Neural progenitor cell (in vitro differentiated cells): ENCODE results near the gene ADGRF4. TPM values are rescaled to one million over a fixed set of nuclear protein-coding genes. Genes with fewer than 3 reads are reported as not detected.

ENCODE experiments used
- DNase-seq: peaks from one replicate; pipeline ENCODE4 v3.0.0-alpha.2; 2016; ENCODE audit warnings: low spot score
- H2AFZ ChIP-seq: fragments of 200-600 bp; sonication (generic); replicated peaks from 2 replicates; pipeline ENCODE4 v1.6.1; 2016; ENCODE audit warnings: antibody characterized with exemption
- H3F3A ChIP-seq: fragments of 200-600 bp; sonication (generic); 2 replicates; pipeline ENCODE4 v1.6.1; 2016; ENCODE audit warnings: antibody characterized with exemption, low read depth
- H3K27ac ChIP-seq: fragments of 200-600 bp; sonication (generic); 2 replicates; pipeline ENCODE4 v1.5.1; 2016; ENCODE audit warnings: mild to moderate bottlenecking
- H3K27me3 ChIP-seq: fragments of 200-600 bp; sonication (generic); 2 replicates; pipeline ENCODE4 v1.6.1; 2016; ENCODE audit warnings: mild to moderate bottlenecking, moderate library complexity
- H3K36me3 ChIP-seq: fragments of 200-600 bp; sonication (generic); 2 replicates; pipeline ENCODE4 v1.5.1; 2016
- H3K4me1 ChIP-seq: fragments of 200-600 bp; sonication (generic); 2 replicates; pipeline ENCODE4 v1.6.1; 2016; ENCODE audit warnings: mixed run types
- H3K4me2 ChIP-seq: fragments of 200-600 bp; sonication (generic); 2 replicates; pipeline ENCODE4 v1.6.1; 2016
- H3K4me3 ChIP-seq: fragments of 200-600 bp; sonication (generic); 2 replicates; pipeline ENCODE4 v1.5.1; 2016
- H3K79me2 ChIP-seq: fragments of 200-600 bp; sonication (generic); 2 replicates; pipeline ENCODE4 v1.6.1; 2016; ENCODE audit warnings: low read depth
- H3K9ac ChIP-seq: fragments of 200-600 bp; sonication (generic); 2 replicates; pipeline ENCODE4 v1.6.1; 2016
- H3K9me3 ChIP-seq: fragments of 200-600 bp; sonication (generic); 2 replicates; pipeline ENCODE4 v1.5.1; 2016; ENCODE audit warnings: low read depth
- H4K20me1 ChIP-seq: fragments of 200-600 bp; sonication (generic); 2 replicates; pipeline ENCODE4 v1.6.1; 2016; ENCODE audit warnings: low read depth
- H3K27ac Mint-ChIP-seq: 3 replicates; pipeline ENCODE4 v1.8.0; 2021; ENCODE audit warnings: mixed read lengths
- H3K27me3 Mint-ChIP-seq: 2 replicates; pipeline ENCODE4 v1.8.0; 2022; ENCODE audit warnings: low read depth, mild to moderate bottlenecking, inconsistent platforms, moderate library complexity, mixed read lengths; ENCODE audit not compliant: insufficient read depth
- H3K36me3 Mint-ChIP-seq: 3 replicates; pipeline ENCODE4 v1.8.0; 2021; ENCODE audit warnings: mixed read lengths
- H3K4me1 Mint-ChIP-seq: 3 replicates; pipeline ENCODE4 v1.8.0; 2021; ENCODE audit warnings: mixed read lengths
- H3K4me3 Mint-ChIP-seq: 3 replicates; pipeline ENCODE4 v1.8.0; 2021; ENCODE audit warnings: mild to moderate bottlenecking, moderate library complexity, mixed read lengths
- H3K9me3 Mint-ChIP-seq: 3 replicates; pipeline ENCODE4 v1.8.0; 2020; ENCODE audit warnings: mixed read lengths
- CTCF ChIP-seq: fragments of 200-600 bp; sonication (generic); IDR thresholded peaks from 2 replicates; pipeline ENCODE4 v1.5.1; 2017; ENCODE audit warnings: antibody characterized with exemption, mild to moderate bottlenecking
- EZH2 ChIP-seq: fragments of 200-600 bp; sonication (generic); IDR thresholded peaks from 2 replicates; pipeline ENCODE4 v1.6.1; 2017; ENCODE audit warnings: antibody characterized with exemption, mild to moderate bottlenecking, moderate library complexity
- EZH2phosphoT487 ChIP-seq: fragments of 200-600 bp; sonication (generic); IDR thresholded peaks from 2 replicates; pipeline ENCODE4 v1.6.1; 2017; ENCODE audit warnings: antibody characterized with exemption
- total RNA-seq: library from RNA; depleted of rRNA; stranded (reverse); fragments of >200 nt; gene quantifications from 2 replicates; pipeline ENCODE4 v1.2.3, GENCODE V29; 2015; ENCODE audit warnings: low replicate concordance

Gene ADGRF4
- total RNA-seq, 1 donor from 2014 or later = not detected

GRCh38 chr6:47762502-47762901, 64.1 kb downstream of the ADGRF4 start:
- DNase-seq = no peak

GRCh38 chr6:47766445-47766844, 68.1 kb downstream of the ADGRF4 start:
- no peaks in the 10 kb centered on the region for H3K36me3 Mint-ChIP-seq

More at GRCh38 chr6:47762502-47762901, 64.1 kb downstream of the ADGRF4 start:
- H3K4me1 Mint-ChIP-seq = peaks cover 2% of the 10 kb centered on the region
- no peak overlapping the region for H2AFZ ChIP-seq
- no peaks in the 10 kb centered on the region for H3K4me1 ChIP-seq
- H3K36me3 Mint-ChIP-seq = no peaks in the 10 kb centered on the region
- no peak overlapping the region for H3K4me3 ChIP-seq
- no peak for TF ChIP-seq EZH2
- TF ChIP-seq EZH2phosphoT487 = no peak
- TF ChIP-seq CTCF = no peak
- H3K27ac Mint-ChIP-seq = no peak overlapping the region
- H3K9ac ChIP-seq = no peak overlapping the region
- no peaks in the 10 kb centered on the region for H3F3A ChIP-seq
- no peaks in the 10 kb centered on the region for H3K9me3 Mint-ChIP-seq
- H4K20me1 ChIP-seq = no peaks in the 10 kb centered on the region
- H3K27me3 ChIP-seq = no peaks in the 10 kb centered on the region
- H3K36me3 ChIP-seq = no peaks in the 10 kb centered on the region
- H3K4me2 ChIP-seq = no peak overlapping the region
- H3K27ac ChIP-seq = no peak overlapping the region
- no peaks in the 10 kb centered on the region for H3K27me3 Mint-ChIP-seq
- H3K79me2 ChIP-seq = no peaks in the 10 kb centered on the region
- no peaks in the 10 kb centered on the region for H3K9me3 ChIP-seq
- no peak overlapping the region for H3K4me3 Mint-ChIP-seq

GRCh38 chr6:47767102-47767501, 68.7 kb downstream of the ADGRF4 start:
- TF ChIP-seq EZH2 = no peak
- TF ChIP-seq EZH2phosphoT487 = no peak
- TF ChIP-seq CTCF = no peak
- Histone ChIP-seq H3K79me2 (no peaks in the 10 kb centered on the region), H2AFZ (no peak overlapping the region), H3K4me2 (no peak overlapping the region), H3K4me3 (no peak overlapping the region), H3K4me1 (no peaks in the 10 kb centered on the region), H3K36me3 (no peaks in the 10 kb centered on the region), H3K27ac (no peak overlapping the region), H4K20me1 (no peaks in the 10 kb centered on the region), H3K27me3 (no peaks in the 10 kb centered on the region), H3K9ac (no peak overlapping the region), H3K9me3 (no peaks in the 10 kb centered on the region), H3F3A (no peaks in the 10 kb centered on the region)
- H3K4me1 Mint-ChIP-seq = no peaks in the 10 kb centered on the region
- H3K9me3 Mint-ChIP-seq = no peaks in the 10 kb centered on the region
- H3K36me3 Mint-ChIP-seq = no peaks in the 10 kb centered on the region
- H3K27me3 Mint-ChIP-seq = no peaks in the 10 kb centered on the region
- H3K4me3 Mint-ChIP-seq = no peak overlapping the region
- no peak for DNase-seq
- no peak overlapping the region for H3K27ac Mint-ChIP-seq

More at GRCh38 chr6:47766445-47766844, 68.1 kb downstream of the ADGRF4 start:
- Histone ChIP-seq H3K27me3 (no peaks in the 10 kb centered on the region), H3K9ac (no peak overlapping the region), H2AFZ (no peak overlapping the region), H3F3A (no peaks in the 10 kb centered on the region), H4K20me1 (no peaks in the 10 kb centered on the region), H3K4me2 (no peak overlapping the region), H3K36me3 (no peaks in the 10 kb centered on the region), H3K27ac (no peak overlapping the region), H3K4me1 (no peaks in the 10 kb centered on the region), H3K79me2 (no peaks in the 10 kb centered on the region), H3K9me3 (no peaks in the 10 kb centered on the region), H3K4me3 (no peak overlapping the region)
- DNase-seq = no peak
- TF ChIP-seq CTCF (no peak), EZH2phosphoT487 (no peak), EZH2 (no peak)
- no peaks in the 10 kb centered on the region for H3K4me1 Mint-ChIP-seq
- H3K27me3 Mint-ChIP-seq = no peaks in the 10 kb centered on the region
- no peak overlapping the region for H3K4me3 Mint-ChIP-seq
- H3K9me3 Mint-ChIP-seq = no peaks in the 10 kb centered on the region
- H3K27ac Mint-ChIP-seq = no peak overlapping the region
